Osteocyte (in vitro differentiated cells): ENCODE measurements around the gene FASTK. TPM values are rescaled to one million over a fixed set of nuclear protein-coding genes. Genes with fewer than 3 reads are reported as not detected.

Source experiments
- DNase-seq: peaks from one replicate; pipeline ENCODE4 v3.0.0; 2021; ENCODE audit warnings: mixed read lengths; ENCODE audit not compliant: unreplicated experiment; ENCODE audit errors: extremely low spot score
- H3K27ac Mint-ChIP-seq: one replicate; pipeline ENCODE4 v1.8.0; 2021; ENCODE audit warnings: mild to moderate bottlenecking, mixed read lengths; ENCODE audit not compliant: unreplicated experiment
- H3K27me3 Mint-ChIP-seq: one replicate; pipeline ENCODE4 v1.8.0; 2021; ENCODE audit warnings: mixed read lengths; ENCODE audit not compliant: unreplicated experiment
- H3K36me3 Mint-ChIP-seq: one replicate; pipeline ENCODE4 v1.8.0; 2021; ENCODE audit warnings: mixed read lengths; ENCODE audit not compliant: unreplicated experiment
- H3K4me1 Mint-ChIP-seq: one replicate; pipeline ENCODE4 v1.8.0; 2021; ENCODE audit warnings: mixed read lengths; ENCODE audit not compliant: unreplicated experiment
- H3K4me3 Mint-ChIP-seq: one replicate; pipeline ENCODE4 v1.8.0; 2021; ENCODE audit warnings: mild to moderate bottlenecking, moderate library complexity, mixed read lengths; ENCODE audit not compliant: unreplicated experiment
- H3K9me3 Mint-ChIP-seq: one replicate; pipeline ENCODE4 v1.8.0; 2021; ENCODE audit warnings: mixed read lengths; ENCODE audit not compliant: unreplicated experiment
- total RNA-seq: library from RNA; stranded (reverse); gene quantifications from 2 replicates; pipeline ENCODE4 v1.2.1, GENCODE V29; 2021
- TF ChIP-seq, protein P1 (sequence below): fragments of 200-600 bp; sonication (generic); IDR thresholded peaks from 2 replicates; pipeline ENCODE4 v1.5.0; 2021; ENCODE audit warnings: antibody characterized with exemption, mild to moderate bottlenecking, moderate library complexity

The FASTK gene
- total RNA-seq, 1 donor from 2014 or later: 104 TPM

GRCh38 chr7:151079199-151079910, 1.3 kb downstream of the FASTK start:
- Mint-ChIP-seq H3K4me3 (peak overlapping the region; percentile 82), H3K27me3 (no peaks in the 10 kb centered on the region), H3K27ac (peak overlapping the region; percentile 75), H3K9me3 (no peaks in the 10 kb centered on the region), H3K4me1 (peaks cover 45% of the 10 kb centered on the region), H3K36me3 (peaks cover 12% of the 10 kb centered on the region)
- TF ChIP-seq, protein P1, sequence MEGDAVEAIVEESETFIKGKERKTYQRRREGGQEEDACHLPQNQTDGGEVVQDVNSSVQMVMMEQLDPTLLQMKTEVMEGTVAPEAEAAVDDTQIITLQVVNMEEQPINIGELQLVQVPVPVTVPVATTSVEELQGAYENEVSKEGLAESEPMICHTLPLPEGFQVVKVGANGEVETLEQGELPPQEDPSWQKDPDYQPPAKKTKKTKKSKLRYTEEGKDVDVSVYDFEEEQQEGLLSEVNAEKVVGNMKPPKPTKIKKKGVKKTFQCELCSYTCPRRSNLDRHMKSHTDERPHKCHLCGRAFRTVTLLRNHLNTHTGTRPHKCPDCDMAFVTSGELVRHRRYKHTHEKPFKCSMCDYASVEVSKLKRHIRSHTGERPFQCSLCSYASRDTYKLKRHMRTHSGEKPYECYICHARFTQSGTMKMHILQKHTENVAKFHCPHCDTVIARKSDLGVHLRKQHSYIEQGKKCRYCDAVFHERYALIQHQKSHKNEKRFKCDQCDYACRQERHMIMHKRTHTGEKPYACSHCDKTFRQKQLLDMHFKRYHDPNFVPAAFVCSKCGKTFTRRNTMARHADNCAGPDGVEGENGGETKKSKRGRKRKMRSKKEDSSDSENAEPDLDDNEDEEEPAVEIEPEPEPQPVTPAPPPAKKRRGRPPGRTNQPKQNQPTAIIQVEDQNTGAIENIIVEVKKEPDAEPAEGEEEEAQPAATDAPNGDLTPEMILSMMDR: no peak
- DNase-seq: no peak

DNA sequence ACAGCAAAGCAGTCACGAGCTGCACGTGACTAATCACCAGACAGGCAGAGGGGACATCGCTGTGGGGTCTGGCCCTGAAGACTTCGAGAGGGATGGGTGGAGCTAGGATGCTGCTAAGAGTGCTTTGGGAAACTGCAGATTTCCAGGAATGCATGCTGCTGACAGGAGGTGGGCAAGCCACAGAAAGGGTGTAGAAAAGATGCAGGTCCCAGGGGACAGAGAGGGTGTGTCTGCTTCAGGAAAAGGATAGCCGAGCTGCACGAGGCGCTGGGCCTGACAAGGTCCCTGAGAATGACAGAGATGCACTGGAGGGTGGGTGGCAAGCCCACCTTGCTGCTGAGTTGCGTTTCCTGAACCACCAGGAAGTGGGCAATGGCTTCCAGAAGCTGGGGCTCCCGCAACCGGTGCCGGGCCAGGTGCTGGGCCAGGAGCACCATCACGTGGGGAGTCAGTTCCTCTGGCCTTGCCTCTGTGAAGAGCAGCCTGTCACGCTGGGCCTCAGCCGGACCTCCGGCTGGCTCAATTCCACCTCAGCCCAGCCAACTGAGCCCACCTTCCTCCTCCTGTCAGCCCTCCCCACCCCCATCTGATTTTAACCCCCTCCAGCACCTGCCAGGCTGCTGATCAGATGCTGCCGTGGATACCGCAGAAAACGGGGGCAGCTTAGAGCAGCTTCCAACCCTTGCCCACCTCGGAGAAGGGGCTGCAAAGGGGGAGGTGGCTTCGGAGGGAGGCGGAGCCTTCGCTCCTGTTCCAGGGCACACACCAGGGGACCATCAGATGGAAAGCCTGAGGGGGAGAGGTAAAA, 2.2 kb downstream of the FASTK start:
- Mint-ChIP-seq H3K4me1 (peaks cover 42% of the 10 kb centered on the region), H3K9me3 (no peaks in the 10 kb centered on the region), H3K4me3 (peak overlapping the region; percentile 82), H3K27ac (peak overlapping the region; percentile 81), H3K27me3 (no peaks in the 10 kb centered on the region), H3K36me3 (peaks cover 13% of the 10 kb centered on the region)
- TF ChIP-seq, protein P1: no peak
- DNase-seq: no peak

- Mint-ChIP-seq H3K9me3 (no peaks in the 10 kb centered on the region), H3K4me1 (peaks cover 39% of the 10 kb centered on the region), H3K4me3 (peak overlapping the region; percentile 58), H3K27me3 (no peaks in the 10 kb centered on the region), H3K36me3 (peaks cover 13% of the 10 kb centered on the region), H3K27ac (peak overlapping the region; percentile 81)
- DNase-seq: no peak
- TF ChIP-seq, protein P1: no peak
Observed at GRCh38 chr7:151077705-151078232, 2.8 kb downstream of the FASTK start.

GRCh38 chr7:151076863-151077704, 3.5 kb downstream of the FASTK start:
- Mint-ChIP-seq H3K27me3 (no peaks in the 10 kb centered on the region), H3K36me3 (peaks cover 15% of the 10 kb centered on the region), H3K4me3 (no peak overlapping the region), H3K9me3 (no peaks in the 10 kb centered on the region), H3K27ac (peak overlapping the region; percentile 47), H3K4me1 (peaks cover 33% of the 10 kb centered on the region)
- no peak for DNase-seq
- TF ChIP-seq, protein P1: peak; percentile 41
